OCI-M1 (cell line): ENCODE data around the gene RBP3.

ENCODE experiments used
- DNase-seq: peaks from one replicate; lab custom pipeline; 2025; lab: John Stamatoyannopoulos, UW

Gene RBP3

GRCh38 chr10:47357911-47358310, 9.7 kb downstream of the RBP3 start:
- no peak for DNase-seq

GRCh38 chr10:47358457-47358856, 10.3 kb downstream of the RBP3 start:
- DNase-seq: no peak

- no peak for DNase-seq
These were observed 10.9 kb downstream of the RBP3 start for GRCh38 chr10:47359101-47359500.

GRCh38 chr10:47359626-47360418, 11.7 kb downstream of the RBP3 start:
- DNase-seq: no peak

- DNase-seq: no peak
These were observed 12.4 kb downstream of the RBP3 start for GRCh38 chr10:47360419-47361040.

GRCh38 chr10:47361293-47361692, 13.1 kb downstream of the RBP3 start:
- DNase-seq: peak; percentile 76

- DNase-seq: no peak
These were observed 14.0 kb downstream of the RBP3 start for GRCh38 chr10:47362199-47362598.

GRCh38 chr10:47363781-47364180, 15.6 kb downstream of the RBP3 start:
- no peak for DNase-seq

- no peak for DNase-seq
These were observed 16.2 kb downstream of the RBP3 start for GRCh38 chr10:47364366-47364765.

- DNase-seq: no peak
These were observed 16.7 kb downstream of the RBP3 start for GRCh38 chr10:47364911-47365310.

GRCh38 chr10:47365431-47366180, 17.4 kb downstream of the RBP3 start:
- DNase-seq: no peak

GRCh38 chr10:47366181-47366631, 18.0 kb downstream of the RBP3 start:
- no peak for DNase-seq

- no peak for DNase-seq
These were observed 18.7 kb downstream of the RBP3 start for GRCh38 chr10:47366731-47367460.

- no peak for DNase-seq
These were observed 19.5 kb downstream of the RBP3 start for GRCh38 chr10:47367646-47368045.

- DNase-seq: no peak
These were observed 20.4 kb downstream of the RBP3 start for GRCh38 chr10:47368431-47369180.

- DNase-seq: no peak
These were observed 21.2 kb downstream of the RBP3 start for GRCh38 chr10:47369251-47369894.

GRCh38 chr10:47370015-47370767, 22.0 kb downstream of the RBP3 start:
- DNase-seq: no peak

- DNase-seq: no peak
These were observed 22.7 kb downstream of the RBP3 start for GRCh38 chr10:47370878-47371277.

GRCh38 chr10:47371629-47372485, 23.7 kb downstream of the RBP3 start:
- DNase-seq: no peak
